HEK293T (cell line): ENCODE results near the gene MRPL34.

Experiments used
- CTCF ChIA-PET: fragments of 350-600 bp; formaldehyde crosslinking; extraction: SDS; loops from one replicate; lab custom pipeline; 2021; ENCODE audit warnings: antibody characterized with exemption, inconsistent platforms; lab: Yijun Ruan, JAX
- POLR2A ChIA-PET: fragments of 350-600 bp; formaldehyde crosslinking; extraction: SDS; loops from one replicate; lab custom pipeline; 2020; ENCODE audit warnings: antibody characterized with exemption, inconsistent platforms; lab: Yijun Ruan, JAX
- DNase-seq: peaks from one replicate; pipeline ENCODE4 v3.0.0; 2012; ENCODE audit warnings: mixed read lengths; ENCODE audit errors: extremely low spot score
- ARNT ChIP-seq: fragments of 450-650 bp; IDR thresholded peaks from 2 replicates; pipeline ENCODE4 v1.6.1; 2017; ENCODE audit warnings: mild to moderate bottlenecking
- BHLHE40 ChIP-seq: fragments of 450-650 bp; IDR thresholded peaks from 2 replicates; pipeline ENCODE4 v1.6.1; 2016; ENCODE audit warnings: mild to moderate bottlenecking, moderate library complexity, borderline replicate concordance
- CTBP1 ChIP-seq: fragments of 450-650 bp; IDR thresholded peaks from 2 replicates; pipeline ENCODE4 v1.6.1; 2016; ENCODE audit warnings: borderline replicate concordance
- ELF4 ChIP-seq: fragments of 450-650 bp; IDR thresholded peaks from 2 replicates; pipeline ENCODE4 v1.6.1; 2017; ENCODE audit warnings: antibody characterized with exemption
- FOXA1 ChIP-seq: fragments of 450-650 bp; IDR thresholded peaks from 2 replicates; pipeline ENCODE4 v1.6.1; 2016; ENCODE audit warnings: mild to moderate bottlenecking
- FOXK2 ChIP-seq: fragments of 450-650 bp; IDR thresholded peaks from 2 replicates; pipeline ENCODE4 v1.6.1; 2016; ENCODE audit warnings: mild to moderate bottlenecking
- FOXM1 ChIP-seq: fragments of 450-650 bp; IDR thresholded peaks from 2 replicates; pipeline ENCODE4 v1.6.1; 2017; ENCODE audit warnings: mild to moderate bottlenecking, borderline replicate concordance
- HDGF ChIP-seq: fragments of 450-650 bp; IDR thresholded peaks from 2 replicates; pipeline ENCODE4 v1.6.1; 2017; ENCODE audit warnings: antibody characterized with exemption, borderline replicate concordance
- L3MBTL2 ChIP-seq: fragments of 450-650 bp; conservative IDR thresholded peaks from 2 replicates; pipeline ENCODE4 v1.6.1; 2016; ENCODE audit warnings: mild to moderate bottlenecking
- LEF1 ChIP-seq: fragments of 450-650 bp; IDR thresholded peaks from 2 replicates; pipeline ENCODE4 v1.6.1; 2017; ENCODE audit warnings: mild to moderate bottlenecking, borderline replicate concordance
- NFRKB ChIP-seq: fragments of 450-650 bp; IDR thresholded peaks from 2 replicates; pipeline ENCODE4 v1.6.1; 2016; ENCODE audit warnings: mild to moderate bottlenecking, moderate library complexity
- SP1 ChIP-seq: fragments of 450-650 bp; IDR thresholded peaks from 2 replicates; pipeline ENCODE4 v1.6.1; 2017
- SUZ12 ChIP-seq: fragments of 450-650 bp; IDR thresholded peaks from 2 replicates; pipeline ENCODE4 v1.6.1; 2016; ENCODE audit warnings: mild to moderate bottlenecking
- TARDBP ChIP-seq: fragments of 450-650 bp; IDR thresholded peaks from 2 replicates; pipeline ENCODE4 v1.6.1; 2016
- ZNF384 ChIP-seq: fragments of 450-650 bp; IDR thresholded peaks from 2 replicates; pipeline ENCODE4 v1.6.1; 2016
- TF ChIP-seq, protein P1 (sequence below): fragments of 450-650 bp; IDR thresholded peaks from 2 replicates; pipeline ENCODE4 v1.6.1; 2016

The MRPL34 gene

DNA sequence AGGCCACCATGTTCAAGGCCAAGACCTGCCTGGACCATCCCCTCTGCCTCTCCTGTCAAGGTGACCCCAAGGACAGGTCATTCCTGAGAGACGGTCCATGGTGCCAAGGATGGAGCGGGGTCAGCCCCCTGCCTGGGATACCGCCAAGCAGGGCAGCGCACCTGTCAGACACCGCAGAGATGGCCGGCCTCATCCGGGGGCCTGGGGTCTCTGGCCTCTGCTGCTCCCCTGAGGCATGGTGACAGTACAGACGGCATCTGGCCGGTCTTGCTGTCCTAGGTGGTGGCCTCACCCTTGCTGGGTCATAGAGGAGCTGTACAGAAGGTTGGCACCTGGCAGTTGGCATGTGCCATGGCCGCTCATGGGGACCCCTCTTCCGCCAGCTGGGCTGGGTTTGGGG lies 14.8 kb downstream of the MRPL34 start:
- POLR2A ChIA-PET, result interaction anchor here (1.7 kb wide), 1 partner anchor 11 kb away, joined by 5 read pairs; the partner anchor contains the start of gene DDA1
- no peak for DNase-seq
- CTCF ChIA-PET, result no interaction called here
- TF ChIP-seq ZNF384 (no peak), SUZ12 (no peak), L3MBTL2 (no peak), ARNT (no peak), FOXM1 (no peak), FOXA1 (no peak), BHLHE40 (no peak), ELF4 (no peak)

GRCh38 chr19:17321655-17322489 lies 16.2 kb downstream of the MRPL34 start:
- DNase-seq, result no peak
- POLR2A ChIA-PET, result interaction anchor here (1.0 to 1.7 kb wide), 3 partner anchors 9 to 13 kb away, joined by 5 to 8 read pairs (median 5); partner anchors contain the start of gene DDA1
- CTCF ChIA-PET, result no interaction called here
- TF ChIP-seq SUZ12, result no peak
- TF ChIP-seq LEF1, result no peak
- TF ChIP-seq FOXA1, result no peak
- no peak for TF ChIP-seq FOXK2
- TF ChIP-seq SP1, result no peak
- TF ChIP-seq BHLHE40, result no peak
- no peak for TF ChIP-seq TARDBP
- no peak for TF ChIP-seq HDGF
- TF ChIP-seq, protein P1, sequence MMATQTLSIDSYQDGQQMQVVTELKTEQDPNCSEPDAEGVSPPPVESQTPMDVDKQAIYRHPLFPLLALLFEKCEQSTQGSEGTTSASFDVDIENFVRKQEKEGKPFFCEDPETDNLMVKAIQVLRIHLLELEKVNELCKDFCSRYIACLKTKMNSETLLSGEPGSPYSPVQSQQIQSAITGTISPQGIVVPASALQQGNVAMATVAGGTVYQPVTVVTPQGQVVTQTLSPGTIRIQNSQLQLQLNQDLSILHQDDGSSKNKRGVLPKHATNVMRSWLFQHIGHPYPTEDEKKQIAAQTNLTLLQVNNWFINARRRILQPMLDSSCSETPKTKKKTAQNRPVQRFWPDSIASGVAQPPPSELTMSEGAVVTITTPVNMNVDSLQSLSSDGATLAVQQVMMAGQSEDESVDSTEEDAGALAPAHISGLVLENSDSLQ, result no peak

DNA sequence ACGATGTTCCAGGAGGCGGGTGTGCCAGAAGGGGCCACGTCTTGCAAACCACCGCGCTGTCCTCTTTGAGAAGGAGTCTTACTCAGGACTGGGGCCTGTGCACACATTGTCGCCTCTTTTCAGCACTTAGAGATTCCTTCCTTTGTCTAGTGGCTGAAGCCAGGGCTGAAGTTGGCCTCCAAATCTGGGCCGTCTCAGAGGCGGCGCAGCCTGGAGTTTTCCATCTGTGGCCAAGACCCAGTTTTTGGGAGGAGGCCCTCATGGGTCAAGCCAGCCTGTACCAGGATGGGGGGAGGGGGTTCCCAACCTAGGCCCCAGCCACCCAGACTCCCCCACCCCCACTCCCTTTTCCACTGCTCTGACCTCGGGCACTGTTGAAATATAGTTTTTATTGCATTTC lies 17.2 kb downstream of the MRPL34 start:
- TF ChIP-seq SP1 (no peak), LEF1 (no peak), ELF4 (no peak), NFRKB (no peak), SUZ12 (no peak), ARNT (no peak), L3MBTL2 (no peak), TARDBP (no peak), BHLHE40 (no peak), HDGF (no peak), FOXM1 (no peak), CTBP1 (no peak), FOXK2 (no peak), FOXA1 (no peak), ZNF384 (no peak)
- TF ChIP-seq, protein P1, result no peak
- DNase-seq, result no peak
- ChIA-PET POLR2A (interaction anchor here (1.7 kb wide), 1 partner anchor 10 kb away, joined by 8 read pairs; no protein-coding TSS in a partner anchor), CTCF (no interaction called here)

GRCh38 chr19:17323300-17323963 lies 17.8 kb downstream of the MRPL34 start:
- POLR2A ChIA-PET, result interaction anchor here (1.6 to 1.7 kb wide), 2 partner anchors 9 to 14 kb away, joined by 5 to 8 read pairs; partner anchors contain the start of gene DDA1
- DNase-seq, result no peak
- TF ChIP-seq, protein P1, result no peak
- TF ChIP-seq FOXA1 (no peak), L3MBTL2 (no peak), BHLHE40 (no peak), HDGF (no peak), ZNF384 (no peak), TARDBP (no peak), ARNT (no peak), ELF4 (no peak), LEF1 (no peak), CTBP1 (no peak), SP1 (no peak), FOXK2 (no peak)
- CTCF ChIA-PET, result no interaction called here

GRCh38 chr19:17323964-17324332 lies 18.3 kb downstream of the MRPL34 start:
- ChIA-PET CTCF (no interaction called here), POLR2A (interaction anchor here (1.6 kb wide), 1 partner anchor 15 kb away, joined by 5 read pairs; the partner anchor contains the start of gene DDA1)
- DNase-seq, result no peak
- TF ChIP-seq FOXM1, result no peak
- no peak for TF ChIP-seq CTBP1
- TF ChIP-seq ARNT, result no peak
- no peak for TF ChIP-seq TARDBP
- no peak for TF ChIP-seq HDGF
- no peak for TF ChIP-seq NFRKB
- no peak for TF ChIP-seq FOXA1
- no peak for TF ChIP-seq ZNF384
- TF ChIP-seq ELF4, result no peak
- TF ChIP-seq LEF1, result no peak
- no peak for TF ChIP-seq FOXK2
- TF ChIP-seq, protein P1, result no peak
- TF ChIP-seq SP1, result no peak
- no peak for TF ChIP-seq BHLHE40
- no peak for TF ChIP-seq L3MBTL2
- no peak for TF ChIP-seq SUZ12
